ENCODE data around the gene CLDN10. TPM values are rescaled to one million over a fixed set of nuclear protein-coding genes. Genes with fewer than 3 reads are reported as not detected.

CLDN10 gene
- total RNA-seq, 1 donor from 2014 or later, result not detected

DNA sequence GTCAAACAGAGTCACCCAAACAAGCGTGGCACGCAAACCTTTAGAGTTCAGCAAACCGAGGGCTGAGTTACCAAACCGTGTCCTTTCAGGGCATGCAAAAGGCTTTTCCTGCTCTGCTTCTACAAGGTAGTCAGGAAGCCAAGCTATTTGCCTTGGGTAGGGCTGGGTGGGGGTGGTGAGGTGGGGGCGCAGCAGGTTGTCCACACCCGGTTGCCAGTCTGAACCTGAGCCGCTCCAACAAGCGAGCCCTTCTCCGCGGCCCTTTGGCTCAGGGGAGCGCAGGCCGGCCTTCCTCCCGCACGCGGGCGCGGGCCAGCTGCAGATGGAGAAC lies 347 bp upstream of the CLDN10 start:
- ATAC-seq (ENCODE audit: low read depth) (no peak), DNase-seq (no peak)
- TF ChIP-seq, protein P1, sequence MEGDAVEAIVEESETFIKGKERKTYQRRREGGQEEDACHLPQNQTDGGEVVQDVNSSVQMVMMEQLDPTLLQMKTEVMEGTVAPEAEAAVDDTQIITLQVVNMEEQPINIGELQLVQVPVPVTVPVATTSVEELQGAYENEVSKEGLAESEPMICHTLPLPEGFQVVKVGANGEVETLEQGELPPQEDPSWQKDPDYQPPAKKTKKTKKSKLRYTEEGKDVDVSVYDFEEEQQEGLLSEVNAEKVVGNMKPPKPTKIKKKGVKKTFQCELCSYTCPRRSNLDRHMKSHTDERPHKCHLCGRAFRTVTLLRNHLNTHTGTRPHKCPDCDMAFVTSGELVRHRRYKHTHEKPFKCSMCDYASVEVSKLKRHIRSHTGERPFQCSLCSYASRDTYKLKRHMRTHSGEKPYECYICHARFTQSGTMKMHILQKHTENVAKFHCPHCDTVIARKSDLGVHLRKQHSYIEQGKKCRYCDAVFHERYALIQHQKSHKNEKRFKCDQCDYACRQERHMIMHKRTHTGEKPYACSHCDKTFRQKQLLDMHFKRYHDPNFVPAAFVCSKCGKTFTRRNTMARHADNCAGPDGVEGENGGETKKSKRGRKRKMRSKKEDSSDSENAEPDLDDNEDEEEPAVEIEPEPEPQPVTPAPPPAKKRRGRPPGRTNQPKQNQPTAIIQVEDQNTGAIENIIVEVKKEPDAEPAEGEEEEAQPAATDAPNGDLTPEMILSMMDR (IDR thresholded peaks at IDR 0.05), result no peak
- Mint-ChIP-seq H3K4me3 (no peak overlapping the region), H3K4me1 (peaks cover 12% of the 10 kb centered on the region), H3K36me3 (ENCODE audit: low read depth) (no peaks in the 10 kb centered on the region), H3K9me3 (no peaks in the 10 kb centered on the region), H3K27me3 (peaks cover 49% of the 10 kb centered on the region), H3K27ac (no peak overlapping the region)
- intact Hi-C loops (cut with micrococcal nuclease), result loop anchor here (1.0 kb wide), 1 partner anchor 15 kb away; no protein-coding TSS in a partner anchor
- POLR2A ChIA-PET, result no interaction called here
- CTCF ChIA-PET, result no interaction called here

DNA sequence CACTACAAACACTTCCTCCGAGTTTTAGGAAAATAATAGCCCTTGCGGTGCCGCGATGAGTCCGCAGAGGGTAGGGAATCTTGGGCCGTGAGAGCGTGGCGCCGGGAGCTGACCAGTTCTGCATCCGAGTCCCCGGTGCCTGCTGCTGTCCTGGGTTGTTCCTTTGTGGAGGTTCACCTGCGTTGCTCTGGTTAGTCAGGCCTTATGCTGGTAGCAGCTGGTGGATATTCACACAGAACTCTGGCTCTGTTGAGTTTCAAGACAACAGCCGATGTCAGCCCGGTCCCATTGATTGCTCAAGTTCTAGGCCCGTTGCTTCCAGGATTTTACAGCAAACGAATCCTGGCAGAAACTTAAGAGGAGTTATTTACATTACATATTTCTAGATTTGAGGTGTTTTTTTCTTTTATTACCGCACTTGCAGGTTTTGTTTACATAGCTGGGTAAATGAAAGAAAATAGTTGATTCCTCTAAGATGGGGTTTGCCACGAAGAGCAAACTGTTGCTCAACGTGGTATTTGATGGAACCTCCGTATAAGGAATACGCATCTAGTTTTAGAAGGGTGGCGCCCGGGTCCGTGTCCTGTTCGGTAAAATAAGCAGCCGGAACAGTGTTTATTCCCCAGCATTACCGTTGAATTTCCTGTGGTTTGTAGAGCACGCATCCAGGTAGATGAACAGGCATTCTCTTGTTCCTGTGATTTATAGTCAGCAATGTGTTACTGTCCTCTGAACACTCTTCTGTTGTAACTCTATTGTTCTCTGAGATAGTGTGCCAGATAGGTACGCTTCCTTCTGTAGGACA lies 1.3 kb downstream of the CLDN10 start:
- intact Hi-C loops (cut with micrococcal nuclease), result no loop called here
- CTCF ChIA-PET, result no interaction called here

DNA sequence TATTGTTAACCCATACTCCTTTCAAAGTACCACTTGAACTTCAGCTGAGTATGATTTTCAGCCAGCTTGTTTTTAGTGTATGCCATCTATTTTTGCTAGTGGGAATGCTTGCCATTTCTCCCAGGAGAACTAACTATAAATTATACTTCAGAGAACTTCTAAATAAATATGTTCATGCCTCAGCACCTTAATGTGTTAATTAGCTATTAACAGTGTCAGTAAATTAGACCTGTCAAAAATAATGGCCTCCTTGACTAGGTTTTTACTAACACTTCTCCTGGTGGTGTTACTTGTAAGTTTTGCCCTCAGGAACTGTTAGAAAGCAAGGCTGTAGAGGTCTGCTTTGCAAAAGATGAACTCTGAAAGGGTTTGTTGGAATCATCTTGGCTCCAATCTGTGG lies 4.5 kb downstream of the CLDN10 start:
- H3K27ac Mint-ChIP-seq, result no peak overlapping the region
- ChIA-PET CTCF (no interaction called here), POLR2A (no interaction called here)
- H3K27me3 Mint-ChIP-seq, result peaks cover 25% of the 10 kb centered on the region
- ATAC-seq (ENCODE audit: low read depth) (no peak), DNase-seq (no peak)
- TF ChIP-seq, protein P1 (IDR thresholded peaks at IDR 0.05), result no peak
- no peak overlapping the region for H3K4me3 Mint-ChIP-seq
- H3K9me3 Mint-ChIP-seq, result no peaks in the 10 kb centered on the region
- peaks cover 12% of the 10 kb centered on the region for H3K4me1 Mint-ChIP-seq
- intact Hi-C loops (cut with micrococcal nuclease), result no loop called here
- no peaks in the 10 kb centered on the region for H3K36me3 Mint-ChIP-seq (ENCODE audit: low read depth)

More for the DNA sequence above, 1.3 kb downstream of the CLDN10 start:
- Mint-ChIP-seq H3K4me3 (no peak overlapping the region), H3K36me3 (ENCODE audit: low read depth) (no peaks in the 10 kb centered on the region), H3K27me3 (peaks cover 43% of the 10 kb centered on the region), H3K27ac (no peak overlapping the region), H3K9me3 (no peaks in the 10 kb centered on the region), H3K4me1 (peaks cover 12% of the 10 kb centered on the region)
- POLR2A ChIA-PET, result no interaction called here
- no peak for DNase-seq
- TF ChIP-seq, protein P1 (IDR thresholded peaks at IDR 0.05), result no peak
- ATAC-seq (ENCODE audit: low read depth), result no peak

DNA sequence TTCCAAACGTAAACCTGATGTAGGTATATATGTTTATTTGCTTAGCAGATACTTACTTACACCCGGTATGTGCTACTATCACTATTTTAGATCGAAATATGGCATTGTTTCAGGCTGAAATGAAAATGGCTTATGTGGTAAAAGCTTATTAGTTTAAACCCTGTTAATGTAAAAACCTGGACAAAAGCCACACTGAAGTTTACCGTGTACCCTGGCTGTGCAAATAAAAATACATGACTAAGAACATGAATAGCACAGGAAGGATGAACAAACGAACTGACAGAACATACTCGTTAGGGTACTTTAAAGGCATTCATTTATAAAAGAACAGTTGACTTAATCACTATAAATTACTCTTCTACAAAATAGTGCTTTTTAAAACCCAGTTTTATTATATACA lies 6.6 kb downstream of the CLDN10 start:
- TF ChIP-seq, protein P1 (IDR thresholded peaks at IDR 0.05), result no peak
- peaks cover 2% of the 10 kb centered on the region for H3K4me1 Mint-ChIP-seq
- ChIA-PET CTCF (no interaction called here), POLR2A (no interaction called here)
- peaks cover 17% of the 10 kb centered on the region for H3K27me3 Mint-ChIP-seq
- intact Hi-C loops (cut with micrococcal nuclease), result no loop called here
- no peak for DNase-seq
- no peak overlapping the region for H3K27ac Mint-ChIP-seq
- no peak for ATAC-seq (ENCODE audit: low read depth)
- no peak overlapping the region for H3K4me3 Mint-ChIP-seq
- no peaks in the 10 kb centered on the region for H3K9me3 Mint-ChIP-seq
- H3K36me3 Mint-ChIP-seq (ENCODE audit: low read depth), result no peaks in the 10 kb centered on the region

DNA sequence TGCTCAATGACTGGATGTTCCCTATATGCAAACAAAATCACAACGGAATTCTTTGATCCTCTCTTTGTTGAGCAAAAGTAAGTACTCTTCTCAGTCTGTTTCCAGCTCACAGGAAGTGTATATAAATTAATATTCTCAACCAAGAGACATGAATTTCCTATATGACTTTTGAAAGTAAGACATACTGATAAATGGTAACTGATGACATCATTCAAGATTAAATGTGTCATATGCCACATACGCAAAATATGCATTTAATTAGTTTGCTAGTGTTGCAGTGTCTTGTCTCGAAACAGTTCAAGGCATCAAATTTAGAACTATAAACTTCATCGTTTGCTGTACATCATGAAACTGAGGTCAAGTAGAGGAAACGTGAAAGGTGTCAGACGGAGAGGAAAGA lies 7.9 kb downstream of the CLDN10 start:
- DNase-seq, result no peak
- no peak overlapping the region for H3K27ac Mint-ChIP-seq
- H3K4me1 Mint-ChIP-seq, result no peaks in the 10 kb centered on the region
- H3K4me3 Mint-ChIP-seq, result no peak overlapping the region
- POLR2A ChIA-PET, result no interaction called here
- no peak for ATAC-seq (ENCODE audit: low read depth)
- CTCF ChIA-PET, result no interaction called here
- intact Hi-C loops (cut with micrococcal nuclease), result no loop called here
- H3K36me3 Mint-ChIP-seq (ENCODE audit: low read depth), result no peaks in the 10 kb centered on the region
- H3K27me3 Mint-ChIP-seq, result peaks cover 8% of the 10 kb centered on the region
- no peaks in the 10 kb centered on the region for H3K9me3 Mint-ChIP-seq
- TF ChIP-seq, protein P1 (IDR thresholded peaks at IDR 0.05), result no peak

All from activated B cell treated with CpG ODN at 0.5 μM for 24 hours (primary cell).